CD8-positive, alpha-beta memory T cell (primary cell): Measurements from ENCODE around the gene TBPL2. TPM values are rescaled to one million over a fixed set of nuclear protein-coding genes. Genes with fewer than 3 reads are reported as not detected.

Source experiments
- CTCF ChIA-PET: fragments of 350-600 bp; sonication (Branson Sonifier 250); formaldehyde crosslinking; loops from one replicate; lab custom pipeline; 2021; ENCODE audit warnings: antibody characterized with exemption; lab: Charles Lee
- POLR2A ChIA-PET: fragments of 350-600 bp; sonication (Branson Sonifier 250); formaldehyde crosslinking; loops from one replicate; lab custom pipeline; 2021; ENCODE audit warnings: antibody characterized with exemption; lab: Charles Lee
- DNase-seq, 5 donors: peaks; one replicate each; pipeline versions ENCODE4 v3.0.0 to v3.0.0-alpha.2; 2020 to 2022; ENCODE audit warnings: mixed read lengths in 1 of 5
- H3K27ac ChIP-seq: one replicate; pipeline ENCODE4 v1.7.0; 2013; ENCODE audit warnings: low read depth, mild to moderate bottlenecking, low read length, moderate library complexity
- H3K27me3 ChIP-seq: 2 replicates; pipeline ENCODE4 v1.7.0; 2013; ENCODE audit warnings: low read length, mild to moderate bottlenecking; ENCODE audit not compliant: insufficient read depth, poor library complexity, severe bottlenecking
- H3K36me3 ChIP-seq: 2 replicates; pipeline ENCODE4 v1.7.0; 2013; ENCODE audit warnings: mild to moderate bottlenecking, low read length, moderate library complexity; ENCODE audit not compliant: insufficient read depth
- H3K4me1 ChIP-seq: 2 replicates; pipeline ENCODE4 v1.7.0; 2013; ENCODE audit warnings: mild to moderate bottlenecking, low read length, moderate library complexity; ENCODE audit not compliant: insufficient read depth
- H3K4me3 ChIP-seq: 2 replicates; pipeline ENCODE4 v1.7.0; 2013; ENCODE audit warnings: mild to moderate bottlenecking, low read length
- H3K9me3 ChIP-seq: 2 replicates; pipeline ENCODE4 v1.7.0; 2013; ENCODE audit warnings: mild to moderate bottlenecking, low read length
- H3K27ac Mint-ChIP-seq, 8 donors: one replicate each; pipeline ENCODE4 v1.8.0; 2020 to 2021; ENCODE audit warnings: mixed read lengths in 8 of 8, mild to moderate bottlenecking in 6 of 8, inconsistent platforms in 3 of 8, moderate library complexity in 3 of 8
- H3K27me3 Mint-ChIP-seq, 2 donors: one replicate each; pipeline ENCODE4 v1.8.0; 2020 to 2021; ENCODE audit warnings: mixed read lengths in 2 of 2, mild to moderate bottlenecking in 1 of 2, moderate library complexity in 1 of 2
- H3K36me3 Mint-ChIP-seq, 3 donors: one replicate each; pipeline ENCODE4 v1.8.0; 2020 to 2021; ENCODE audit warnings: mixed read lengths in 3 of 3, inconsistent platforms in 1 of 3, mild to moderate bottlenecking in 1 of 3
- H3K4me1 Mint-ChIP-seq, 3 donors: one replicate each; pipeline ENCODE4 v1.8.0; 2020 to 2021; ENCODE audit warnings: mixed read lengths in 3 of 3, inconsistent platforms in 1 of 3, mild to moderate bottlenecking in 1 of 3
- H3K4me3 Mint-ChIP-seq, 7 donors: one replicate each; pipeline ENCODE4 v1.8.0; 2020 to 2021; ENCODE audit warnings: mixed read lengths in 7 of 7, mild to moderate bottlenecking in 6 of 7, moderate library complexity in 4 of 7, inconsistent platforms in 2 of 7
- H3K9me3 Mint-ChIP-seq, 5 donors: one replicate each; pipeline ENCODE4 v1.8.0; 2020 to 2022; ENCODE audit warnings: mixed read lengths in 5 of 5, mild to moderate bottlenecking in 3 of 5, moderate library complexity in 2 of 5, inconsistent platforms in 1 of 5
- polyA plus RNA-seq: library from polyadenylated mRNA; unstranded; fragments of 300-500 nt; fragmentation: Illumina TruSeq; gene quantifications from one replicate; pipeline ENCODE4 v1.2.3, GENCODE V29; 2021
- total RNA-seq, 2 experiments: library from RNA; stranded (reverse); gene quantifications; one replicate each; pipeline ENCODE4 v1.2.3, GENCODE V29; 2021

TBPL2 gene
- total and polyA plus RNA-seq, 3 experiments from 2014 or later = not detected

DNA sequence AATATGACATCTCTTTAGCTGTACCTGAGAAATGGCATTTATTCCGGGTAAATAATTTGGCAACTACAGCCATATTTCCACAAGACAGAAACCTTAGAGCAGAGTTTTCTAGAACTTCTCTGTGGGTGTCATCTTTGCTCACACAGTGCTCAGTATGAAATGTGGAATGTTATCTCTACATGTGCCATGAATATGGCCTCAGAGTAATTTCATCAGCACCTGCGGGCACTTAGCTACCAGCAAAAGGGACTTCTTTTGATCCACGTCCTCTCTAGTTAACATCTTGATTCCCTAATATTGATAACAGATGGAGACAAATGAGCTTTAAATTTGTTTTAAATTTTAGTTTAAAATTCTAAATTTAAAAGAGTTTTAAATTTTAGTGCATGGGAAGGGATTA is 25.9 kb downstream of the TBPL2 start:
- H3K4me1 ChIP-seq = peaks cover 22% of the 10 kb centered on the region
- H3K27me3 Mint-ChIP-seq = peaks cover 9 to 11% of the 10 kb centered on the region in 2 donors
- CTCF ChIA-PET = interaction anchor here (0.7 to 2.7 kb wide), 3 partner anchors 11 to 144 kb away, joined by 3 to 6 read pairs (median 3); no protein-coding TSS in a partner anchor
- H3K27ac Mint-ChIP-seq = no peak overlapping the region
- H3K4me3 ChIP-seq = no peak overlapping the region
- POLR2A ChIA-PET = no interaction called here
- H3K4me3 Mint-ChIP-seq = no peak overlapping the region
- H3K9me3 Mint-ChIP-seq = no peaks in the 10 kb centered on the region
- H3K9me3 ChIP-seq = no peaks in the 10 kb centered on the region
- peaks cover 25 to 30% (median 26%) of the 10 kb centered on the region in 3 donors for H3K4me1 Mint-ChIP-seq
- H3K27ac ChIP-seq = no peak overlapping the region
- H3K36me3 ChIP-seq = no peaks in the 10 kb centered on the region
- no peaks in the 10 kb centered on the region for H3K27me3 ChIP-seq
- no peak for DNase-seq
- H3K36me3 Mint-ChIP-seq = peaks cover 0 to 5% (median 0%) of the 10 kb centered on the region in 3 donors

GRCh38 chr14:55412676-55413075 is 27.7 kb downstream of the TBPL2 start:
- CTCF ChIA-PET = no interaction called here
- POLR2A ChIA-PET = no interaction called here
- no peaks in the 10 kb centered on the region for H3K27me3 ChIP-seq

GRCh38 chr14:55411426-55412389 is 28.7 kb downstream of the TBPL2 start, which contains the start of gene ATG14:
TSS of gene ATG14 (minus strand) at chr14:55411830. CDS start at chr14:55411822, 8 bp downstream.
- DNase-seq = peak; percentile 60 to 81 (median 67)
- Histone ChIP-seq H3K4me1 (peaks cover 22% of the 10 kb centered on the region), H3K36me3 (no peaks in the 10 kb centered on the region), H3K9me3 (no peaks in the 10 kb centered on the region), H3K27ac (peak within 1 kb of the TSS; percentile 66), H3K27me3 (no peaks in the 10 kb centered on the region), H3K4me3 (peak within 1 kb of the TSS; percentile 82)
- H3K4me3 Mint-ChIP-seq = peak within 1 kb of the TSS; percentile 77 to 96 (median 89)
- H3K36me3 Mint-ChIP-seq = peaks cover 0 to 13% (median 4%) of the 10 kb centered on the region in 3 donors
- H3K27me3 Mint-ChIP-seq = peaks cover 9 to 11% of the 10 kb centered on the region in 2 donors
- peak within 1 kb of the TSS; percentile 38 to 95 (median 86) for H3K27ac Mint-ChIP-seq
- ChIA-PET CTCF (interaction anchor here (0.8 to 1.1 kb wide), 3 partner anchors 39 to 1978 kb away, joined by 3 read pairs; partner anchors contain the start of gene NAA30), POLR2A (no interaction called here)
- no peaks in the 10 kb centered on the region for H3K9me3 Mint-ChIP-seq
- peaks cover 38 to 52% (median 41%) of the 10 kb centered on the region in 3 donors for H3K4me1 Mint-ChIP-seq

More at GRCh38 chr14:55412676-55413075, 27.7 kb downstream of the TBPL2 start:
- no peak overlapping the region for H3K27ac ChIP-seq
- H3K4me1 ChIP-seq = peaks cover 22% of the 10 kb centered on the region
- peaks cover 35 to 47% (median 37%) of the 10 kb centered on the region in 3 donors for H3K4me1 Mint-ChIP-seq
- peak overlapping the region; percentile 18 to 91 (median 84) for H3K4me3 Mint-ChIP-seq
- H3K9me3 ChIP-seq = no peaks in the 10 kb centered on the region
- H3K36me3 Mint-ChIP-seq = peaks cover 0 to 8% (median 2%) of the 10 kb centered on the region in 3 donors
- no peak for DNase-seq
- no peaks in the 10 kb centered on the region for H3K36me3 ChIP-seq
- peaks cover 9 to 11% of the 10 kb centered on the region in 2 donors for H3K27me3 Mint-ChIP-seq
- no peaks in the 10 kb centered on the region for H3K9me3 Mint-ChIP-seq
- H3K27ac Mint-ChIP-seq = peak overlapping the region in 2 of 8 donors; percentile 86 to 95
- H3K4me3 ChIP-seq = no peak overlapping the region

DNA sequence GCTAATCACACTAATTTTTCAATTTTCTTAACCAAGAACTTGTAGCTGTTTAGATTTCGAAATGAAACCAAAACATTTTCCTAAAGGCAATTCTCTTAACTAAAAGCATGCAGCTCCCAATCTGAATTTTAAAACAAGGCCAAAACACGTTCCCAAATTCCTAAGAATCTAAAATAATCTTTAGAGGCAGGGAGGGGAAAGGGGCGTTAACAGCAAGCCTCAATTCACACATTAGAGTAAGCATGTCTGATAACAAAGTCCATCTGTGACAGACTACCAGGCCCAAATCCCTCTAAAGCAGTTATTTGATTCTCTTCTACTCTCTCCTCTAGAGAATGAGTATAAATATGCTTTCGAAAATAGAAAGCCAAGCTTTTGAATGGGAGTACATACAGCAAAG is 29.5 kb downstream of the TBPL2 start:
- Mint-ChIP-seq H3K4me3 (peak overlapping the region; percentile 77 to 96 (median 89)), H3K9me3 (no peaks in the 10 kb centered on the region), H3K4me1 (peaks cover 44 to 60% (median 48%) of the 10 kb centered on the region in 3 donors), H3K27ac (peak overlapping the region; percentile 5 to 87 (median 82)), H3K36me3 (peaks cover 0 to 15% (median 4%) of the 10 kb centered on the region in 3 donors), H3K27me3 (peaks cover 9 to 10% of the 10 kb centered on the region in 2 donors)
- Histone ChIP-seq H3K9me3 (no peaks in the 10 kb centered on the region), H3K36me3 (no peaks in the 10 kb centered on the region), H3K4me1 (peaks cover 22% of the 10 kb centered on the region), H3K27ac (peak overlapping the region; percentile 66), H3K4me3 (peak overlapping the region; percentile 82), H3K27me3 (no peaks in the 10 kb centered on the region)
- ChIA-PET POLR2A (no interaction called here), CTCF (interaction anchor here (0.7 to 1.1 kb wide), 4 partner anchors 9 to 1979 kb away, joined by 3 read pairs; partner anchors contain the start of gene NAA30)
- DNase-seq = no peak

DNA sequence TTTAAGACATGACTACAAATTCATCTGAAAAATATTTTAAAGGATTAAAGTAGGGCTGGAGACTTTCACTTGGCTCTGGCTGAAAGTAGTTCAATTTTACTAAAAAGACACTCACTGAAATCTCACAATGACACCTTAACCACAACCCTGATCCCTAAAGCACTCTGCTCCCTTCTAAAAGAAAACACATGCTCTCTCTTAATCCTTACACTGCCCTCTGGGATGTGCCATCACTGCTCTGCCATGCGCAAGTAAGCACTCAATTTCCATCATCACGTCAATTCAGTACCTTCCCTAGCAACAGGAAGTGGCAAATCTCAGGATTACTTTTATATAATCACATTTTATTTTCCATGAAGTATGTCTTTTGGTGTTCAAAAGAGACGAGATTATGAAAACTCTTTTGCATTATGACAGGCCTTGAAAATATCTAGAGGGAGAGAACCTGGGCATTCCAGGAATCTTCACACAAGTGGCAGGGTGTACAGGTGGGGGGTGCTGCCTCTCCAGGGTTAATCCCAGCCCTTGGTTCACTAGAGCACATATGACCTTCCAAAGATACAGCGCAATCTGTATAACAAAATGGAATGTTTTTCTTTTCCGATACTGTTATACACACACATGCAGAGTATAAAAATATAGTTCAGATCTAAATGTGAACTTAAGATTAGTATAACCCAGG is 36.1 kb downstream of the TBPL2 start:
- no peaks in the 10 kb centered on the region for H3K9me3 Mint-ChIP-seq
- no peak overlapping the region for H3K27ac ChIP-seq
- no peak overlapping the region for H3K4me3 Mint-ChIP-seq
- H3K9me3 ChIP-seq = no peaks in the 10 kb centered on the region
- POLR2A ChIA-PET = no interaction called here
- H3K4me1 ChIP-seq = peaks cover 6% of the 10 kb centered on the region
- no peaks in the 10 kb centered on the region for H3K27me3 ChIP-seq
- H3K36me3 Mint-ChIP-seq = peaks cover 0 to 15% (median 6%) of the 10 kb centered on the region in 3 donors
- peak overlapping the region in 5 of 8 donors; percentile 1 to 66 (median 30) for H3K27ac Mint-ChIP-seq
- H3K36me3 ChIP-seq = no peaks in the 10 kb centered on the region
- DNase-seq = no peak
- peaks cover 36 to 70% (median 70%) of the 10 kb centered on the region in 3 donors for H3K4me1 Mint-ChIP-seq
- H3K27me3 Mint-ChIP-seq = no peaks in the 10 kb centered on the region
- no peak overlapping the region for H3K4me3 ChIP-seq
- CTCF ChIA-PET = interaction anchor here (1.0 kb wide), 1 partner anchor 11 kb away, joined by 6 read pairs; no protein-coding TSS in a partner anchor

DNA sequence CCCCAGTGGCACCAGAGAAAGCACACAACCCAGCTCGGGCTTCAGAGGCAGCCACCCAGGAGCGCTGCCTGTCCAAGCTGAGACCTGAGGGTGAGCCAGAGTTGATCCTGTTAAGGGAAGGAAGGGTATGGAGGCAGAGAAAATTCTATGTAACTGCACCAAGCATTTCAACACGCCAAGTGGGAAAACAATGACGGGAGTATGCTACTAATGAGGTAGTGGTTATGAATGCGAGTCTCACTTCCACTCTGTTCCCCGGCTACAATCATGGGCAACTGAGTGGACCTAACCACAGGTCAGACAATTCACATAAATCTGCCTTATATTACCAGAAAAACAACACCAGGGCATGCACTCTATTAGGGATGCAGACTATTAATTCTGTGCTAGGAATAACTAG is 38.7 kb downstream of the TBPL2 start:
- Mint-ChIP-seq H3K36me3 (peaks cover 0 to 16% (median 8%) of the 10 kb centered on the region in 3 donors), H3K9me3 (no peaks in the 10 kb centered on the region), H3K27me3 (no peaks in the 10 kb centered on the region), H3K27ac (peak overlapping the region in 1 of 8 donors; percentile 10), H3K4me1 (peaks cover 26 to 68% (median 59%) of the 10 kb centered on the region in 3 donors), H3K4me3 (no peak overlapping the region)
- no peak overlapping the region for H3K4me3 ChIP-seq
- H3K36me3 ChIP-seq = no peaks in the 10 kb centered on the region
- ChIA-PET CTCF (no interaction called here), POLR2A (no interaction called here)
- DNase-seq = no peak
- H3K4me1 ChIP-seq = peaks cover 6% of the 10 kb centered on the region
- H3K27ac ChIP-seq = no peak overlapping the region
- no peaks in the 10 kb centered on the region for H3K9me3 ChIP-seq
- H3K27me3 ChIP-seq = no peaks in the 10 kb centered on the region

- no peak for DNase-seq
- H3K4me1 Mint-ChIP-seq = peaks cover 19 to 52% (median 45%) of the 10 kb centered on the region in 3 donors
- Histone ChIP-seq H3K27me3 (no peaks in the 10 kb centered on the region), H3K27ac (no peak overlapping the region), H3K4me1 (peaks cover 6% of the 10 kb centered on the region), H3K9me3 (no peaks in the 10 kb centered on the region), H3K4me3 (no peak overlapping the region), H3K36me3 (no peaks in the 10 kb centered on the region)
- no peak overlapping the region for H3K27ac Mint-ChIP-seq
- H3K4me3 Mint-ChIP-seq = no peak overlapping the region
- CTCF ChIA-PET = no interaction called here
- H3K9me3 Mint-ChIP-seq = no peaks in the 10 kb centered on the region
- no peaks in the 10 kb centered on the region for H3K27me3 Mint-ChIP-seq
- POLR2A ChIA-PET = no interaction called here
- peaks cover 0 to 27% (median 20%) of the 10 kb centered on the region in 3 donors for H3K36me3 Mint-ChIP-seq
Measured at GRCh38 chr14:55399852-55400251, 40.6 kb downstream of the TBPL2 start.
